Osteoblast (primary cell): Measurements from ENCODE around the gene TOR3A. TPM values are rescaled to one million over a fixed set of nuclear protein-coding genes. Genes with fewer than 3 reads are reported as not detected.
"Not testable (repeated sequence)": the region's sequence is repeated elsewhere in the genome, so short reads cannot be mapped to it uniquely, and the experiment has no call there.

Experiments used
- DNase-seq: peaks from one replicate; pipeline ENCODE4 v3.0.0; 2011; ENCODE audit warnings: low spot score, mixed read lengths; ENCODE audit not compliant: insufficient read length; ENCODE audit errors: missing footprints
- H2AFZ ChIP-seq: 2 replicates; pipeline ENCODE4 v1.6.0; 2011; ENCODE audit warnings: mild to moderate bottlenecking, low read length
- H3K27ac ChIP-seq: 2 replicates; pipeline ENCODE4 v1.5.1; 2011; ENCODE audit warnings: mild to moderate bottlenecking, low read depth, low read length, moderate library complexity
- H3K27me3 ChIP-seq: 2 replicates; pipeline ENCODE4 v1.6.0; 2012; ENCODE audit warnings: mild to moderate bottlenecking, control low read depth, inconsistent platforms, low read length, moderate library complexity; ENCODE audit not compliant: insufficient read depth
- H3K36me3 ChIP-seq: 2 replicates; pipeline ENCODE4 v1.5.1; 2011; ENCODE audit warnings: mild to moderate bottlenecking, low read length, control low read depth, moderate library complexity; ENCODE audit not compliant: insufficient read depth
- H3K4me1 ChIP-seq: 2 replicates; pipeline ENCODE4 v1.5.1; 2011; ENCODE audit warnings: mild to moderate bottlenecking, low read length, control low read depth, moderate library complexity; ENCODE audit not compliant: insufficient read depth
- H3K4me2 ChIP-seq: 2 replicates; pipeline ENCODE4 v1.6.0; 2011; ENCODE audit warnings: mild to moderate bottlenecking, low read length; ENCODE audit not compliant: insufficient read depth
- H3K4me3 ChIP-seq: fragments of 200-600 bp; sonication (generic); 3 replicates; pipeline ENCODE4 v1.5.1; 2012; ENCODE audit warnings: mild to moderate bottlenecking, low read length, inconsistent platforms; ENCODE audit not compliant: insufficient read depth
- H3K79me2 ChIP-seq: 2 replicates; pipeline ENCODE4 v1.6.0; 2012; ENCODE audit warnings: mild to moderate bottlenecking, low read length, control low read depth, inconsistent platforms; ENCODE audit not compliant: insufficient read depth
- H3K9me3 ChIP-seq: 2 replicates; pipeline ENCODE4 v1.5.1; 2011; ENCODE audit warnings: low read depth, low read length, control low read depth
- H4K20me1 ChIP-seq: 2 replicates; pipeline ENCODE4 v1.6.0; 2012; ENCODE audit warnings: mild to moderate bottlenecking, low read length, control low read depth; ENCODE audit not compliant: insufficient read depth
- total RNA-seq: library from RNA; depleted of rRNA; stranded (reverse); fragments of >200 nt; gene quantifications from 2 replicates; pipeline ENCODE4 v1.2.3, GENCODE V29; 2012
- TF ChIP-seq, protein P1 (sequence below): IDR thresholded peaks from 2 replicates; pipeline ENCODE4 v1.5.1; 2011; ENCODE audit warnings: mild to moderate bottlenecking, low read depth, low read length, moderate library complexity; ENCODE audit errors: extremely low read depth

TOR3A gene
- total RNA-seq, 1 donor = 44.2 TPM

DNA sequence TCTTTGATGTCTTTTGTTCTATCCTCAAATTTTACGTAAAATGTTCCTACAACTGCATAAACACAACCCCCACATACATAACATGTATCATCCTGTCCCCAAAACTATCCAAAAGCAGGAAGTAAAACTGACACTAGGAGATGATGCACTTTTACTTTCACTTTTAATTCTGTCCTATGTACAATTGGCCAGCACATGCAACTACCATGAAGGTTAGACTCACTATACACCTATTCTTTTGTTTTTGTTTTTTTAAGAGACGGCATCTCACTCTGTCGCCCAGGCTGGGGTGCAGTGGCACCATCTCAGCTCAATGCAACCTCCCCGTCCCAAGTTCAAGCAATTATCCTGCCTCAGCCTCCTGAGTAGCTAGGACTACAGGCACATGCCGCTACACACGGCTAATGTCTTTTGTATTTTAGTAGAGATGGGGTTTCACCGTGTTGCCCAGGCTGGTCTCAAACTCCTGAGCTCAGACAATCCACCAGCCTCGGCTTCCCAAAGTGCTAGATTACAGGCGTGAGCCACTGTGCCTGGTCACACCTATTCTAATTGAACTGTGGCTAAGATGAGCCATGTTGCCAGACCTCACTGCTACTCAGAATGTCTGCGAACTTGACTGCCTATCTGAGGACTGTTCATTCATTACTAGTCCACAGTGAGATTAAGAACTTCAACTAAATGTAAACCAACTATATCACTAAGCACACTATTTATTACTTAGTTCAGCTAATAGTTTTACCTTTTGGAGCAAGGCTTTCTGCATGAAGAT, 48.0 kb downstream of the TOR3A start:
- H3K4me1 ChIP-seq = peaks cover 44% of the 10 kb centered on the region
- DNase-seq = no peak
- H3K4me3 ChIP-seq = no peak overlapping the region
- peaks cover 59% of the 10 kb centered on the region for H3K36me3 ChIP-seq
- TF ChIP-seq, protein P1, sequence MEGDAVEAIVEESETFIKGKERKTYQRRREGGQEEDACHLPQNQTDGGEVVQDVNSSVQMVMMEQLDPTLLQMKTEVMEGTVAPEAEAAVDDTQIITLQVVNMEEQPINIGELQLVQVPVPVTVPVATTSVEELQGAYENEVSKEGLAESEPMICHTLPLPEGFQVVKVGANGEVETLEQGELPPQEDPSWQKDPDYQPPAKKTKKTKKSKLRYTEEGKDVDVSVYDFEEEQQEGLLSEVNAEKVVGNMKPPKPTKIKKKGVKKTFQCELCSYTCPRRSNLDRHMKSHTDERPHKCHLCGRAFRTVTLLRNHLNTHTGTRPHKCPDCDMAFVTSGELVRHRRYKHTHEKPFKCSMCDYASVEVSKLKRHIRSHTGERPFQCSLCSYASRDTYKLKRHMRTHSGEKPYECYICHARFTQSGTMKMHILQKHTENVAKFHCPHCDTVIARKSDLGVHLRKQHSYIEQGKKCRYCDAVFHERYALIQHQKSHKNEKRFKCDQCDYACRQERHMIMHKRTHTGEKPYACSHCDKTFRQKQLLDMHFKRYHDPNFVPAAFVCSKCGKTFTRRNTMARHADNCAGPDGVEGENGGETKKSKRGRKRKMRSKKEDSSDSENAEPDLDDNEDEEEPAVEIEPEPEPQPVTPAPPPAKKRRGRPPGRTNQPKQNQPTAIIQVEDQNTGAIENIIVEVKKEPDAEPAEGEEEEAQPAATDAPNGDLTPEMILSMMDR = no peak
- H4K20me1 ChIP-seq = peaks cover 21% of the 10 kb centered on the region
- H3K4me2 ChIP-seq = peak overlapping the region; percentile 49
- no peaks in the 10 kb centered on the region for H3K27me3 ChIP-seq
- H2AFZ ChIP-seq = no peak overlapping the region
- no peaks in the 10 kb centered on the region for H3K9me3 ChIP-seq
- H3K27ac ChIP-seq = peak overlapping the region; percentile 84
- H3K79me2 ChIP-seq = peaks cover 85% of the 10 kb centered on the region

DNA sequence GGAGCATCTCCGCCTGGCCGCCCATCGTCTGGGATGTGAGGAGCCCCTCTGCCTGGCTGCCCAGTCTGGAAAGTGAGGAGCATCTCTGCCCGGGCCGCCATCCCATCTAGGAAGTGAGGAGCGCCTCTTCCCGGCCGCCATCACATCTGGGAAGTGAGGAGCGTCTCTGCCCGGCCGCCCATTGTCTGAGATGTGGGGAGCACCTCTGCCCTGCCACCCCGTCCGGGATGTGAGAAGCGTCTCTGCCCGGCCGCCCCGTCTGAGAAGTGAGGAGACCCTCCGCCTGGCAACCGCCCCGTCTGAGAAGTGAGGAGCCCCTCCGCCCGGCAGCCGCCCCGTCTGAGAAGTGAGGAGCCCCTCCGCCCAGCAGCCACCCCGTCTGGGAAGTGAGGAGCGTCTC, 53.3 kb downstream of the TOR3A start:
- peaks cover 26% of the 10 kb centered on the region for H3K36me3 ChIP-seq
- H3K4me1 ChIP-seq = peaks cover 15% of the 10 kb centered on the region
- H3K4me3 ChIP-seq, DNase-seq, H3K4me2 ChIP-seq, H3K27me3 ChIP-seq, H3K27ac ChIP-seq, H2AFZ ChIP-seq, H3K9me3 ChIP-seq: not testable (repeated sequence)
- H4K20me1 ChIP-seq = peaks cover 37% of the 10 kb centered on the region
- peaks cover 83% of the 10 kb centered on the region for H3K79me2 ChIP-seq

DNA sequence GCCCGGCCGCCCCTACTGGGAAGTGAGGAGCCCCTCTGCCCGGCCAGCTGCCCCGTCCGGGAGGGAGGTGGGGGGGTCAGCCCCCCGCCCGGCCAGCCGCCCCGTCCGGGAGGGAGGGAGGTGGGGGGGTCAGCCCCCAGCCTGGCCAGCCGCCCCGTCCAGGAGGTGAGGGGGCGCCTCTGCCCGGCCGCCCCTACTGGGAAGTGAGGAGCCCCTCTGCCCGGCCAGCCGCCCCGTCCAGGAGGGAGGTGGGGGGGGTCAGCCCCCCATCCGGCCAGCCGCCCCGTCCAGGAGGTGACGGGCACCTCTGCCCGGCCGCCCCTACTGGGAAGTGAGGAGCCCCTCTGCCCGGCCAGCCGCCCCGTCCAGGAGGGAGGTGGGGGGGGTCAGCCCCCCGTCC, 53.8 kb downstream of the TOR3A start:
- DNase-seq, H3K9me3 ChIP-seq, H3K27ac ChIP-seq, H3K4me2 ChIP-seq, H3K27me3 ChIP-seq, H3K4me3 ChIP-seq, H2AFZ ChIP-seq: not testable (repeated sequence)
- Histone ChIP-seq H3K79me2 (peaks cover 83% of the 10 kb centered on the region), H3K4me1 (peaks cover 21% of the 10 kb centered on the region), H3K36me3 (peaks cover 26% of the 10 kb centered on the region), H4K20me1 (peaks cover 42% of the 10 kb centered on the region)

DNA sequence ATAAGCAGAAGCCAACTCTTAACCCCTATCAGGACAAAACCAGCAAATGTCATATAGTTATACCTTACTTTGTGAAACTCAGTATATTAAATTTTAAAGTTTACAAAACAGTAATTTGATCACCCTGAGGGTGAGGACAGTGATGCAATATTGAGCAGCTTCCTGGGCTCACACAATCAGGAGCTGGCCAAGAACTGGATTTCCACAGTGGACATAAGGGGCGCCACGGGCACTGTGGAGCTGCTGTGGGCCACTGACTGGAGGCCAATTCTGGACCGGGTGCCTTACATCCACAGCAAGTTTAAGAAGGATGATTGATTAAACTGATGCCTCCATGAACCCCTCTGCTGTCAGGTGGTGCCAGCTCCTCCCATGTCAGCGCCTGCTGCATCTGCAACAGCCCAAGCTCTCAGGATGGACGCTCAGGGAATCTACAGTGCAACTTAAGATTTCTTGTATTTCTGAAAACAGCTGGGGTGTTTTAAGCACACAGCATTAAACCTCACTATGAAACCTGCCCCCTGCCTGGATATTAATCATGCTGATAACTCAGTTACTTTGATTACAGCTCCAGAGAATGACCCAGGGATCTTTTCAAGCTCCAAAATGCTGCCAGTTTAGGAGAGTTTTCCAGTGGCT, 55.9 kb downstream of the TOR3A start:
- Histone ChIP-seq H3K79me2 (peaks cover 82% of the 10 kb centered on the region), H3K27ac (peak overlapping the region; percentile 3), H3K4me2 (peak overlapping the region; percentile 18), H3K4me3 (peak overlapping the region; percentile 38), H4K20me1 (peaks cover 49% of the 10 kb centered on the region), H3K27me3 (no peaks in the 10 kb centered on the region), H3K36me3 (peaks cover 16% of the 10 kb centered on the region), H3K4me1 (peaks cover 25% of the 10 kb centered on the region), H3K9me3 (no peaks in the 10 kb centered on the region), H2AFZ (no peak overlapping the region)
- TF ChIP-seq, protein P1 = no peak
- peak; percentile 77 for DNase-seq

DNA sequence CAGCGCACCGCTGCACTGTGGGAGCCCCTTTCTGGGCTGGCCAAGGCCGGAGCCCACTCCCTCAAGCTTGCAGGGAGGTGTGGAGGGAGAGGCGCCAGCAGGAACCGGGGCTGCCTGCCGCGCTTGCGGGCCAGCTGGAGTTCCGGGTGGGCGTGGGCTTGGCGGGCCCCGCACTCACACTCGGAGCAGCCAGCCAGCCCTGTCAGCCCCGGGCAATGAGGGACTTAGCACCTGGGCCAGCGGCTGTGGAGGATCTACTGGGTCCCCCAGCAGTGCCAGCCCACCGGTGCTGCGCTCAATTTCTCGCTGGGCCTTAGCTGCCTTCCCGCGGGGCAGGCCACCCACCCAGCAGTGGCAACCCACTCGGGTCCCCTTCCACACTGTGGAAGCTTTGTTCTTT, 56.9 kb downstream of the TOR3A start:
- not testable (repeated sequence) for H3K36me3 ChIP-seq
- peak overlapping the region; percentile 15 for H3K4me3 ChIP-seq
- peak overlapping the region; percentile 94 for H3K4me2 ChIP-seq

More for the DNA sequence above, 56.9 kb downstream of the TOR3A start:
- not testable (repeated sequence) for DNase-seq, H2AFZ ChIP-seq, H3K27me3 ChIP-seq, H3K9me3 ChIP-seq, H3K27ac ChIP-seq
- Histone ChIP-seq H3K79me2 (peaks cover 72% of the 10 kb centered on the region), H4K20me1 (peaks cover 43% of the 10 kb centered on the region), H3K4me1 (peaks cover 29% of the 10 kb centered on the region)
